GM21526 (cell line): ENCODE results near the gene TXNDC17.
"Not testable (repeated sequence)": the region's sequence is repeated elsewhere in the genome, so short reads cannot be mapped to it uniquely, and the experiment has no call there.

Experiments used
- ATAC-seq: cut with Tn5 transposase; IDR thresholded peaks from one replicate; pipeline ENCODE4 v1.9.1; 2021; ENCODE audit warnings: moderate library complexity; ENCODE audit not compliant: unreplicated experiment, low FRiP score

Gene TXNDC17

GRCh38 chr17:6640536-6641246 is at the start of gene TXNDC17, which contains the start of gene KIAA0753:
Gene TXNDC17, plus strand, starts transcription at chr17:6641060. Its CDS starts 23 bp downstream, at chr17:6641083.
Gene KIAA0753, minus strand, starts transcription at chr17:6640711. Its CDS starts 5,608 bp downstream, at chr17:6635103.
- ATAC-seq, result peak; percentile 69

GRCh38 chr17:6591599-6592158 is 49.2 kb upstream of the TXNDC17 start:
- ATAC-seq, result no peak

- no peak for ATAC-seq
Observed at GRCh38 chr17:6592173-6592572, 48.7 kb upstream of the TXNDC17 start.

- not testable (repeated sequence) for ATAC-seq
Observed at GRCh38 chr17:6593371-6593770, 47.5 kb upstream of the TXNDC17 start.

GRCh38 chr17:6596081-6596480 is 44.8 kb upstream of the TXNDC17 start:
- ATAC-seq, result no peak

GRCh38 chr17:6596511-6596910 is 44.3 kb upstream of the TXNDC17 start:
- ATAC-seq, result no peak

GRCh38 chr17:6596941-6597340 is 43.9 kb upstream of the TXNDC17 start:
- no peak for ATAC-seq

- ATAC-seq, result no peak
Observed at GRCh38 chr17:6597727-6598126, 43.1 kb upstream of the TXNDC17 start.

- ATAC-seq, result no peak
Observed at GRCh38 chr17:6599364-6599763, 41.5 kb upstream of the TXNDC17 start.

GRCh38 chr17:6602141-6602540 is 38.7 kb upstream of the TXNDC17 start:
- ATAC-seq, result no peak

- ATAC-seq, result no peak
Observed at GRCh38 chr17:6603744-6604325, 37.0 kb upstream of the TXNDC17 start.

GRCh38 chr17:6605142-6605541 is 35.7 kb upstream of the TXNDC17 start:
- ATAC-seq, result no peak

GRCh38 chr17:6608321-6608720 is 32.5 kb upstream of the TXNDC17 start:
- ATAC-seq, result no peak

GRCh38 chr17:6610011-6610410 is 30.8 kb upstream of the TXNDC17 start:
- no peak for ATAC-seq

- ATAC-seq, result no peak
Observed at GRCh38 chr17:6611231-6611630, 29.6 kb upstream of the TXNDC17 start.

GRCh38 chr17:6623941-6624340 is 16.9 kb upstream of the TXNDC17 start:
- ATAC-seq, result no peak

- no peak for ATAC-seq
Observed at GRCh38 chr17:6626616-6627015, 14.2 kb upstream of the TXNDC17 start.

GRCh38 chr17:6627019-6627418 is 13.8 kb upstream of the TXNDC17 start:
- ATAC-seq, result no peak

- ATAC-seq, result no peak
Observed at GRCh38 chr17:6630390-6630789, 10.5 kb upstream of the TXNDC17 start.

- no peak for ATAC-seq
Observed at GRCh38 chr17:6632530-6632929, 8.3 kb upstream of the TXNDC17 start.

- ATAC-seq, result no peak
Observed at GRCh38 chr17:6633263-6633662, 7.6 kb upstream of the TXNDC17 start.

- ATAC-seq, result no peak
Observed at GRCh38 chr17:6636105-6636504, 4.8 kb upstream of the TXNDC17 start.
